SU-DHL-6 (cell line): Measurements from ENCODE around the gene TMEM179B.
A peak's percentile ranks its signal among the peaks of the same experiment; 100 is the strongest.

Experiments
- H2AFZ ChIP-seq: fragments of 200-600 bp; sonication (generic); 2 replicates; pipeline ENCODE4 v1.6.1; 2014; ENCODE audit warnings: low read depth, mild to moderate bottlenecking, moderate library complexity, mixed read lengths, antibody characterized with exemption, low read length; ENCODE audit not compliant: severe bottlenecking
- H3F3A ChIP-seq: fragments of 200-600 bp; shearing (Covaris generic); 2 replicates; pipeline ENCODE4 v1.6.0; 2016; ENCODE audit warnings: antibody characterized with exemption, mild to moderate bottlenecking; ENCODE audit not compliant: insufficient read depth
- H3K27ac ChIP-seq: fragments of 200-600 bp; sonication (generic); 2 replicates; pipeline ENCODE4 v1.5.1; 2016; ENCODE audit warnings: low read depth, mild to moderate bottlenecking, low read length, moderate library complexity, mixed read lengths
- H3K27me3 ChIP-seq: fragments of 200-600 bp; sonication (generic), shearing (Covaris generic); 2 replicates; pipeline ENCODE4 v1.6.0; 2014; ENCODE audit warnings: mild to moderate bottlenecking, low read length
- H3K36me3 ChIP-seq: fragments of 200-600 bp; sonication (generic); 2 replicates; pipeline ENCODE4 v1.6.1; 2014; ENCODE audit warnings: mild to moderate bottlenecking, low read length, mixed read lengths
- H3K4me2 ChIP-seq: fragments of 300-600, 200-600 bp; shearing (Covaris generic), sonication (generic); 2 replicates; pipeline ENCODE4 v1.6.0; 2014; ENCODE audit warnings: low read length, low read depth, mild to moderate bottlenecking; ENCODE audit not compliant: poor library complexity, severe bottlenecking
- H3K4me3 ChIP-seq: fragments of 200-600 bp; sonication (generic); 2 replicates; pipeline ENCODE4 v1.5.1; 2014; ENCODE audit warnings: antibody characterized with exemption, low read length, mild to moderate bottlenecking, mixed read lengths; ENCODE audit not compliant: insufficient read depth, poor library complexity, severe bottlenecking
- H3K79me2 ChIP-seq: fragments of 200-600 bp; sonication (generic); 2 replicates; pipeline ENCODE4 v1.6.1; 2014; ENCODE audit warnings: mild to moderate bottlenecking, low read length, moderate library complexity; ENCODE audit not compliant: insufficient read depth
- H3K9ac ChIP-seq: fragments of 200-600 bp; sonication (generic); 2 replicates; pipeline ENCODE4 v1.7.0; 2014; ENCODE audit warnings: mild to moderate bottlenecking, low read length
- H3K9me2 ChIP-seq: fragments of 200-600 bp; sonication (generic); replicated peaks from 2 replicates; pipeline ENCODE4 v1.6.1; 2014; ENCODE audit warnings: low read length; ENCODE audit not compliant: insufficient read depth
- H3K9me3 ChIP-seq: fragments of 200-600 bp; sonication (generic); 2 replicates; pipeline ENCODE4 v1.6.1; 2014; ENCODE audit warnings: low read length, mixed read lengths; ENCODE audit not compliant: insufficient read depth
- H4K20me1 ChIP-seq: fragments of 200-600 bp; sonication (generic); 2 replicates; pipeline ENCODE4 v1.6.1; 2014; ENCODE audit warnings: low read depth, mild to moderate bottlenecking, antibody characterized with exemption, low read length, moderate library complexity, mixed read lengths
- CTCF ChIP-seq: fragments of 200-600 bp; sonication (generic); IDR thresholded peaks from one replicate; pipeline ENCODE4 v1.5.1; 2017; ENCODE audit warnings: antibody characterized with exemption, mild to moderate bottlenecking, low read length, moderate library complexity; ENCODE audit not compliant: insufficient read depth, poor library complexity, severe bottlenecking
- EZH2phosphoT487 ChIP-seq: fragments of 200-600 bp; sonication (generic), shearing (Covaris generic); conservative IDR thresholded peaks from 2 replicates; pipeline ENCODE4 v1.6.1; 2018; ENCODE audit warnings: mild to moderate bottlenecking, antibody characterized with exemption, low read length, moderate library complexity, mixed read lengths

Gene TMEM179B

GRCh38 chr11:62804310-62805075 lies 17.3 kb downstream of the TMEM179B start:
- Histone ChIP-seq H3K36me3 (no peaks in the 10 kb centered on the region), H3K9me2 (no peaks in the 10 kb centered on the region), H2AFZ (peak overlapping the region; percentile 32), H3K4me2 (peak overlapping the region; percentile 80), H3K9ac (peak overlapping the region; percentile 91), H4K20me1 (no peaks in the 10 kb centered on the region), H3K9me3 (no peaks in the 10 kb centered on the region), H3F3A (0 out of 2 replicates have a peak, but pooled peaks cover 4% of the 10 kb centered on the region), H3K27me3 (no peaks in the 10 kb centered on the region), H3K79me2 (peaks cover 19% of the 10 kb centered on the region), H3K4me3 (peak overlapping the region; percentile 64), H3K27ac (peak overlapping the region; percentile 8; the same call in 1 of the 2 replicates)
- TF ChIP-seq CTCF (no peak), EZH2phosphoT487 (no peak)

- H3K27me3 ChIP-seq: no peaks in the 10 kb centered on the region
- peak within 1 kb of the TSS; percentile 87 for H3K4me3 ChIP-seq
- no peaks in the 10 kb centered on the region for H3K36me3 ChIP-seq
- peaks cover 7% of the 10 kb centered on the region; the same call in 1 of the 2 replicates for H3F3A ChIP-seq
- no peaks in the 10 kb centered on the region for H4K20me1 ChIP-seq
- no peaks in the 10 kb centered on the region for H3K9me2 ChIP-seq
- peak within 1 kb of the TSS; percentile 91 for H3K9ac ChIP-seq
- peak within 1 kb of the TSS; percentile 79 for H2AFZ ChIP-seq
- peaks cover 19% of the 10 kb centered on the region for H3K79me2 ChIP-seq
- TF ChIP-seq EZH2phosphoT487: no peak
- TF ChIP-seq CTCF: no peak
- H3K9me3 ChIP-seq: no peaks in the 10 kb centered on the region
- peak within 1 kb of the TSS; percentile 80 for H3K4me2 ChIP-seq
- peak within 1 kb of the TSS; percentile 62 for H3K27ac ChIP-seq
Measured at GRCh38 chr11:62805076-62805892, 18.1 kb downstream of the TMEM179B start, which contains the start of gene NXF1. Gene NXF1 (minus strand): TSS chr11:62805440. CDS start chr11:62805356, 84 bp downstream.

GRCh38 chr11:62805961-62806441 lies 18.8 kb downstream of the TMEM179B start:
- Histone ChIP-seq H3K4me3 (peak overlapping the region; percentile 87), H3K9me2 (no peaks in the 10 kb centered on the region), H3K27me3 (no peaks in the 10 kb centered on the region), H3K79me2 (peaks cover 19% of the 10 kb centered on the region), H3K9ac (peak overlapping the region; percentile 91), H3K9me3 (no peaks in the 10 kb centered on the region), H4K20me1 (no peaks in the 10 kb centered on the region), H3K4me2 (peak overlapping the region; percentile 69), H3K36me3 (no peaks in the 10 kb centered on the region), H3K27ac (peak overlapping the region; percentile 62), H3F3A (peaks cover 9% of the 10 kb centered on the region; the same call in 1 of the 2 replicates), H2AFZ (peak overlapping the region; percentile 79)
- TF ChIP-seq EZH2phosphoT487: no peak
- TF ChIP-seq CTCF: no peak
